Mesenteric fat pad (tissue), 1 donor: ENCODE results near the gene TMEM59L. TPM values are rescaled to one million over a fixed set of nuclear protein-coding genes. Genes with fewer than 3 reads are reported as not detected.

Experiments
- total RNA-seq: library from RNA; stranded (reverse); fragmentation: NEBNext Ultra II Directional; extraction: Animal tissue kit (Norgen Biotek cat#: 25700); gene quantifications from one replicate; pipeline ENCODE4 v1.2.1, GENCODE V29; 2021
- donor health status: DM: yes; HTN: yes; CAD: no.

Gene TMEM59L
- total RNA-seq, 1 donor from 2014 or later, result 2.0 TPM

Other genes starting within 250 kb of the TMEM59L start
- 5.9 TPM for gene GDF15, start 226.7 kb upstream of the TMEM59L start, total RNA-seq
- 19.3 TPM for gene LRRC25, start 215.2 kb upstream of the TMEM59L start, total RNA-seq
- 63.3 TPM for gene SSBP4, start 193.5 kb upstream of the TMEM59L start, total RNA-seq
- 18.3 TPM for gene ISYNA1, start 174.7 kb upstream of the TMEM59L start, total RNA-seq
- 38.4 TPM for gene ELL, start 90.8 kb upstream of the TMEM59L start, total RNA-seq
- gene FKBP8, start 69.3 kb upstream of the TMEM59L start, total RNA-seq, result 176 TPM
- gene KXD1, start 55.0 kb upstream of the TMEM59L start, total RNA-seq, result 90.9 TPM
- 959 TPM for gene UBA52, start 41.0 kb upstream of the TMEM59L start, total RNA-seq
- 52.7 TPM for gene REX1BD, start 24.1 kb upstream of the TMEM59L start, total RNA-seq
- gene CRLF1, start 6.1 kb upstream of the TMEM59L start, total RNA-seq, result 30.7 TPM
- 17.1 TPM for gene KLHL26, start 24.2 kb downstream of the TMEM59L start, total RNA-seq
- gene CRTC1, start 70.8 kb downstream of the TMEM59L start, total RNA-seq, result 13.9 TPM
- gene COMP, start 178.4 kb downstream of the TMEM59L start, total RNA-seq, result 21.2 TPM
- gene UPF1, start 219.1 kb downstream of the TMEM59L start, total RNA-seq, result 53.8 TPM